Right ventricle myocardium inferior (tissue), 1 donor: Measurements from ENCODE around the gene FIGN. TPM values are rescaled to one million over a fixed set of nuclear protein-coding genes. Genes with fewer than 3 reads are reported as not detected.

Source experiments
- ATAC-seq: fragments of 200-7000 bp; cut with Tn5 transposase; one replicate; pipeline ENCODE4 v1.9.1; 2020; ENCODE audit warnings: mild to moderate bottlenecking, moderate library complexity
- DNase-seq: peaks from one replicate; pipeline ENCODE4 v3.0.0; 2021; ENCODE audit errors: missing footprints
- intact Hi-C: fragments of 100-400 bp; cut with DNase I; formaldehyde crosslinking; loops from one replicate; pipeline ENCODE4 v1.11.0; 2022
- total RNA-seq: library from RNA; stranded (reverse); fragmentation: NEBNext Ultra II Directional; extraction: Animal tissue kit (Norgen Biotek cat#: 25700); gene quantifications from one replicate; pipeline ENCODE4 v1.2.1, GENCODE V29; 2021
- donor health status: DM: no; HTN: yes; CAD: no; lungs with severe emphysema.

The FIGN gene
- total RNA-seq, 1 donor from 2014 or later, result 16.7 TPM

DNA sequence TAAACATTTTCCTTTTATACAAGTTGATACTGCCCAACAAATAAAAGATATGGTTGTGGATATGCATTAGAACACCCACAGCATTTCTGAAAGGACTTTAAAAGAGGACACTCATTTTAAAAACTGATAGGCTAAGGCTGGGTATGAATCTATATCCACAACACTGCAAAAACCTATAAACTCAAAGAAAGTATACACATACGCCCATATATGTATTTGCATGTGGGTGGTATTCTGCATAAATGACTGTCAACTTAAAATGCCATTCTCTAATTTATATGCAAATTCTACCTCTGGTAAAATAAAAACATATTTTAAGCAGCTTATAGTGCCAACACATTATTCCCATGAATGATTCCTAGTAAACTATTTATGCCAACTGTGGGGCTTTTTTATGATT, 20.1 kb downstream of the FIGN start:
- DNase-seq, result no peak
- no peak for ATAC-seq
- intact Hi-C loops, result no loop called here

DNA sequence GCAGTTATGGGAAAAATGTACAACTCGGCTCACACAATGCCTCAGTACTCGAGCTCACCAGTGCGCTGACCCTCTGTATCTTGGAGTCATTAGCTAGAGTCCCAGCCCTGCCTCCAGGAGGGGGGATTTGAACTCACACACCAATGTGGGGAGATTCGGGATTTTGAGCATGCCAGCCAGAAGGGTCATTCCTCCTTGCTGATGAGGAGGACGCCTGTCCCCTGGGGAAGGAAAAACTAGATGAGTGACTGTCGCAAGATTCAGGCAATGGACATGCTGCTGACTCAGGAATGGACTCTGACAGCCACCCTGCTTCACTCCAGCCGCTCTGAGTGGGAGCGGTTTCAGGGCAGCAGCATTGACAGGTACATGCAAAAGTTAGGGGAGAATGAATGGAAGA, 20.6 kb downstream of the FIGN start:
- no peak for DNase-seq
- ATAC-seq, result no peak
- intact Hi-C loops, result no loop called here

DNA sequence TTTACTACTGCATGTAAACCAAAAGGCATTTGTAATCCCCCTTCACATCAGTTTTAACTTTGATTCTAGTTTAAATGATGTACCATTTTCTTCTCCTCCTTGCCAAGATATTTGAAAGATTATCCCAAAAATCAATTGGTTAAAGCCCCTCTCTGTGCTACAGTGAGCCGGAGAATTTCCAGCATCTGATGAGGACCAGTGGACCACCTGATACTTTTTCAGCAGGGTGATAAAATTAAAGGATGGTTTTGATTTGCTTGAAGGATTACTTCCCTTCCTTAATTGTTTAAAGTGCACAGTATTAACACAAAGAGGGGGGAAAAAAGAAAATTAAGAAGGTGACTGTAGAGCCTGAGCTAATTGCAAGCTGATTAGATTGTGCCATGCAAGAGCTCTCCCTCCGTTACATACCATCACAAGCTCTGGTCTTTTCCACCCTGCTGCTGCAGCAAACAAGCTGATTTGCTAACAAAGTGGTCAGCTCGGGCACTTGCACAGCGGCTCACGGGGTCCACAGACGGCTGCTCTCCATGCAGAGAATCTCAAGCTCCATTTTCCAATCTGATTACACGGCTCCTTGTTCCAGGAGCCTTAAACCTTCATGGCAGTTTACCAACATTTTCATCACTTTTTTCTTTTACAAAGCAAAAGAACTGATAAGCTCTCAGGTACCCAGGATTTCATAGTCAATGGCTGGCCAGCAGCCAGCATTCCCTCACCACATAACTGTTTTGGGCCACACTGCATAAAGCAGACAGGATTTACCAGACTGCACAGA, 22.1 kb downstream of the FIGN start:
- no peak for DNase-seq
- intact Hi-C loops, result no loop called here
- ATAC-seq, result no peak

DNA sequence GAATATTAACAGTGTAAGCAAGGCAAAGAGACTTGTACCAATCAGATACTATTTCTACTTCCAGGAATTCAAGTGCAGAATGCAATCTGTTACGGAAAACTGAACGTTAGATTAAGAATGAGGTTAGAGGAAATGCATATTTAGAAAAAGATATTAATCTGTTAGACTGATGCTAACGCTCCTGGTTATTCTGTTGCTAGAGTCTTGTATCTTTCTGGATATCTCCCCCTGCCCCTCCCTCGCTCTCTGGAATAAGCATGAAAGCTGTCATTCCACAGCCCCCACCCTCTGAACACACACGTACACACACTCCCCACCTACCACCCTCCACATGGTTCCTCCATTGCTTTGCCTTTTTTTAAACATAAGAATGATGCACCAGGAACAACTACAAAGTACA, 24.1 kb downstream of the FIGN start:
- DNase-seq, result no peak
- intact Hi-C loops, result no loop called here
- ATAC-seq, result no peak

DNA sequence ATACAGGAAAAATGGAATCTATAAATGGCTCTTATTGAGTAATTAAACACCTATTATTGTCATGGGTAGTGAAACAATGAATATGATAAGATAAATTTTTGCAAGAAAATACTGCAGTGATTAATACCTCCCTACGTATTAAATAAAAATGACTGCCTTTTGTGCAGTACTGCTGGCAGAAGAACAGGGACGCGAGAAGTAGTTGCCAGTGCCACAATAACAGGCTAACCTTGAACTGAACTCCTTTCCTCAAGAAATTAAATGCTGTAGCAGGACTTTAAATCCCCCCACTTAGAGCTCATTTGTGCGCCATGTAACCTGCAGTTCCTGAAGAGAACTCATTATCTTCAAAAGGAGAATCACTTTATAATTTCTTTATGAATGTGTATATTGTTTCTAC, 24.6 kb downstream of the FIGN start:
- DNase-seq, result no peak
- intact Hi-C loops, result no loop called here
- ATAC-seq, result no peak

DNA sequence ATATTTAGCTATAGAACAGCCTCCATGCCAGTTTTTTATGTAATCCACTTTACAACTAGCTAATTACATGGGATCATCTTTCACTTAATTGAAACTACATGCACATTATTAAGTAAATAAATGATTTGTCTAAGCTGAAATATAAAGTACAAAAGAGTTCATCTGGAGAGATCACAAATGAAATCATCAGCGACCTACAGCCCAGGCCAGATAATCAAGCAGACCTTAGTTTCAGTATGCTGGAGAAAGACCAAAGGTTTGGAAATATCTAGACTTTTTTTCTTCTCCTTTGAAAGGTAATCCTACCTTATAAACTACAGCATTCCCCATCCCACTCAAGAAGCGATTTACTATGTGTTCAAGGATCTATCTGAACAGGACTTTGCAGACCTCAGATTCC, 26.5 kb downstream of the FIGN start:
- DNase-seq (no peak), ATAC-seq (no peak)
- intact Hi-C loops, result no loop called here

DNA sequence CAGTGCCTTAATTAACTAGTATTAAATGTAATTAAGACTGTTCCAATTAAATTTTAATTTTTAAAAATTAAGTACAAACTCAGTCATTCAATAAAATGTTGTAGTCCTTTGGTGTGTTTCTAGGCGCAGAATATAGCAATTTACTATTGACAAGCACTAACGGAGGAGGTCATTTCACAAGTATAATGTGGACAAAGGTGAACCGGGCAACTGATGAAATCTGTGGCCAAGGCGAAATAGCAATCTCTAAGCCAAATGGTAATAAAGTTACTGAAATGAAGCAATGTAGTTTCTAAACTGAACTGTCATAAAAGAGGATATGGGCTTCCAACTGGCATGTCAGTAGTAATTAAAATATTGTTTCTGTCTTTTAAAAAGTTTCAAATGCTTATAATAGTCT, 27.5 kb downstream of the FIGN start:
- intact Hi-C loops, result no loop called here
- no peak for ATAC-seq
- no peak for DNase-seq

DNA sequence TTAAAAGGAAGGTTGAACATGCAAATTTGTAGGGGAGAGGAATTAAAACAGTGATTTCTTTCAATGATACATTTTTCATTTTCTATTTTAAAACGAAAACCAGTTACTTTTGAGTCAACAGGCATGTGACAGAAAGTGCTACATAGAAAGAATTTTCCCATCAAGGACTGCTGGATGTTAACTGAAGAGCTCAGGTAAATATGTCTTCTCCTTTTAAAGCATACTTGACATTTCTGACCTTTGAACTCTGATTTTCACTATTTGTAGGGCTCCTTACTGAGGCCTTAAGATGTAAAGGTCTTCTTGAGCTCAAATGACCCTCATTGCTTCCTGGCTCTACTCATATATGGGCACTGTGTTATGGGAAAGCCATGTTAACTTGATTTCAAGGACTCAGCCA, 32.4 kb downstream of the FIGN start:
- ATAC-seq (no peak), DNase-seq (no peak)
- intact Hi-C loops, result no loop called here

DNA sequence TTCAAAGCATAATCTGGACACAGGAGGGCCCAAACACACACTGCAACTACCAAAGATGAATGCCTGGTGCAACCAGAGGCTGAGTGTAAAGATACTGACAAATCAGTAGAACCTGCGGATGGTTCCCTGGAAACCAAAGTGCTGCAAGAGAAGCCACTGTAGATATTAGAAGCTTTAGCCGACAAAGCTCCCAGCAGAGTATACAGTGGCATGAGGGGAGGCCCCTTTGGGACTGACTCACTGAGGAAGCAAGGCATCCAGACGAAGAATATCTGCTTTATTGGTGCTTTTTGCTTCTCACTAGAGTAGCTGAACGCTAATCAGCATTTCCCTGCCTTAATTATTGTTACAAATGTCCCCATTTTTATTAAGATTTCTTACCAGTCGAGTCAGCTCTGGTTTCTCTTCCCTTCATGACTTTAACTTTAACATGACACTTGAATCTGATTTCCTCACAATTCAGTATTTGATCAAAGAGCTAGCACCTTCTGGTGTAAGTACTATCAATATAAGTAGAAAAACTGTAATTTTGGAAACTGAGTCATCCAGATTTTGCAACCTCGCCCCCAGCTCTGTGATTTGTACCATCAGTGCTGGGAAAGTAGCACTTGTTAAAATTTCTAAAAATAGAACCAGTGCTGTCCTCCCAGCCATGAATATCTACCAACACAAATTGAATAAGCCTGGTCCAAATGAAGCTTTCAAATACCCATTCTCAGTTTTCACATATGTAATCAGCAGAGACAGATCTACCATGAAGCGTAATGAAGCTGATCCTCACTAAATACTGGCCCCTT, 34.2 kb downstream of the FIGN start:
- DNase-seq (no peak), ATAC-seq (no peak)
- intact Hi-C loops, result no loop called here

DNA sequence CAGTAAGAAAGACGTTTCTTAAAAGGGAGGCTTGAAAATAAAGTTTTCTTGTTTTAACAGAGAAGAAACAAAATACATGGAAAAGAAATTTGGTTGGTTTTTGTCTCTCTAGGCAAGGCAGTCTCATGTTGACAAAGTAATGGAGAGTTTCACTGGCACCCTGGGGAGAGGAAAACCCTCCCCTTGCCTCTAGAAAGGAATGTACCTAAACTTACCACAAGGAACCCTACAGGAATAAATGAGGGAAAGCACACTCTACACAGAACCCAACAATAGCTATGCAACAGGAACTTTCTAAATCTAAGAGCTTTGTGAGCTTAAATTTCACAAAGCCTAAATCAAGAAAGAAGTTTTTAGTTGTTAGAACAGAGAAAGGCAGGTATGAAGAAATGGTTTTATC, 37.0 kb downstream of the FIGN start:
- DNase-seq, result no peak
- intact Hi-C loops, result loop anchor here (5.0 kb wide), 1 partner anchor 42 kb away; no protein-coding TSS in a partner anchor
- peak; percentile 55 for ATAC-seq

DNA sequence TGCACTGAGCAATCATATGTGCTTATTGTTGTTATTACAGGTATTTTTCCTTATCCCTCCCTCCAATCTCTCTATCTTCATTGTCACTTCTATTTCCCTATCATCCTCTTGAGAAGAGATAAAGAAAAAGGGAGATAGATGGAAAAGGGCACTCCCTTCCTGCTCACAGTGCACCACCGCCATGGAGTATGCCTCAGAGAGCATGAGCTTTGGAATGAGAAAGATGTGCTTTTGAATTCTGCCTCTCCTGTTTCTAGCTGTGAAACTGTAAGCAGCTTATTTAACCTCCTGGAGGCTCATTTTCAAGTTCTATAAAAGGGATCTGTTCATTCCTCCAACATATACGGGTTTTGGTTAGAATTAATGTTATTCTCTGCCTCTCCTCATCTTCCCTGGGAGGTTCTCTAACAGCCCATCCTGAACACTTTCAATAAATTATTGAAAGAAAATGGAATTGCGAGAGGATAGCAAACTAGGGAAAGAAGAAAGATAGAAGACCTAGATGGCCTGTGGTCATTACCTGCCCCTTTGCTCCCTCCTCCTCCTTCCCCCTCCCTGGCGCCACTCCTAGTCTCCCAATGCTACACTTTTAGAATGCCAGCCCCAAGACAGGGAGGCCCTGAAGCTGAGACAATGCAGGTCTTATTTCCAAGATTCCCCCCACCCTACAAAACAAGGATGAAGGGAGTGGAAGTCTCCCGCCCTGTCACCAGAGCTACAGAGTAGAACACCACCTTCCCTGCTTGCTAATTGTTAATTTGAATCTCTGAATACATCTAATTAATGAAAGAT, 37.8 kb downstream of the FIGN start:
- intact Hi-C loops, result loop anchor here (5.0 kb wide), 1 partner anchor 41 kb away; no protein-coding TSS in a partner anchor
- ATAC-seq (peak; percentile 18), DNase-seq (no peak)

DNA sequence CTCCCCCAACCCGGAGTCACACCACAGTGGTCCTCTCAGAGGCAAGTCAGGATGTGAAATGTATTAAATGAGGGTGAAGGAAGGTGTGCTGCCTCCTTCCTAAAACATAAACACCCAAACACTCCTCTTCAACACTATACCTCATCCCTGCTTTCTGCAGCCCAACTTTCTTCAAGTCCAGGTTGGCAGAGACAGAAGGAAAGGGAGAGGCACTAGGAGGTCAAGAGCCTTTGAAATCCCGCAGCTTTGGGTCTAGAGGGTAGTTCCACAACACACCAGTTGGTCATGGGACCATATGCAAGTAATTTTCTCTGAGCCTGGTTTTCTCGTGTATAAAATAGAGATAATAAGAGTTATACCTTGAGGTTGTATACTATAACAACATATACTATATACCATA, 38.4 kb downstream of the FIGN start:
- intact Hi-C loops, result loop anchor here (5.0 kb wide), 1 partner anchor 40 kb away; no protein-coding TSS in a partner anchor
- no peak for ATAC-seq
- no peak for DNase-seq

DNA sequence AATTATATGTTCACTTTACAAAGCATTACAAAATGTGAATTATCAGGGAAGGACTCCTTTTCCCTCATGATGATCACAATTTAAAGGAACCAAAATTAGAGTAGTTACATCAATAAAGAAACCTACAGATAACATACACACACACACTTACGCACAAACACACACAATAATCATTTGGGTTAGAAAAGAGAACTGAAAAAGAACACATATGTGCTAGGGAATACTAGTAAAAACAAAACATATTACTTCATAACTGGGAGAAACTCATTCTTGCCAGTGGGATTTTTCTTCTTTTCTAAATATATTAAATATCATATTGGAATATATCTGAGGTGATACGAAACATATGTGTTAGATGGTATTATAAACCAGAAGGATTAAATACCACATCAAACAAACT, 42.3 kb downstream of the FIGN start:
- no peak for ATAC-seq
- intact Hi-C loops, result loop anchor here (5.0 kb wide), 1 partner anchor 1569 kb away; no protein-coding TSS in a partner anchor

DNA sequence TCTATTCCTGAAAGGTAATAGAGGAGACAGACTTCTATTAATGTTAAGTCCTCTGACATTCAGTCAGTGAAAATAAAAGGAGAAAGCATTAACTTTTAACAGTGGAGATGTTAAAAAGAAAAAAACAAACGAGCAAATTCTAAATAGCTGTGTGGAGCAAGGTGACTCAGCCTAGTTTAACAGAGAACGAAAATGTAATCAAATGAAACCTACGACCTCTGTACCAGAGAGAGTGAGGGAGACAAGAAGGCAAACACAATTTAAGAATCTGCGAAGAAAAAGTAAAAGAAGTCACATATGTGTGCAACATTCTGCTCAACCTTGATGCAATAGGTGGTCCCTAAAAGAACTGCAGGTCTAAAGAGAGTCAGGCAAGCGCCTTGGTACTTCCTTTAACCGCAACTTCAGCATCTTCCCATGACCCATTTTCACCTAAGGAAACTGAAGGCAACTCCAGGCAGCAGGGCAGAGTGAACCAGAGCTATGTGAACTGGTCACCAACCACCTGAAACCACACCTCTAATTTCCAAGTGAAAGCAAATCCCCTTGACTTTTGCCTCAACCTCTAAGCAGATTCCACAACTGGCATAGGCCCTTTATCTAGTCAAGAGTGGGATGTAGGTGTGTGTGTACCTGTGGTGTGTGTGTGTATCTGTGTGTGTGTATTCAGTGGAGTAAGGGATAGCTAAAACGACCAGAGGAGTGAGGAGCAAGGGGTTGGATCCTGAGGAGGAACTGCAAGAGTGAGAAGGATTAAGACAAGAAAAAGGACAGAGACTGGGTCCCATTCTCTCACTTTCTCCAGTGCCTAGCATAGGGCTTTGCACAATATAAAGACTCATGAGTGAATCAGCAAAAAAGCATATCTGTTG, 43.0 kb downstream of the FIGN start:
- ATAC-seq (no peak), DNase-seq (no peak)
- intact Hi-C loops, result loop anchor here (5.0 kb wide), 1 partner anchor 1569 kb away; no protein-coding TSS in a partner anchor

More for the DNA sequence above, 42.3 kb downstream of the FIGN start:
- no peak for DNase-seq

DNA sequence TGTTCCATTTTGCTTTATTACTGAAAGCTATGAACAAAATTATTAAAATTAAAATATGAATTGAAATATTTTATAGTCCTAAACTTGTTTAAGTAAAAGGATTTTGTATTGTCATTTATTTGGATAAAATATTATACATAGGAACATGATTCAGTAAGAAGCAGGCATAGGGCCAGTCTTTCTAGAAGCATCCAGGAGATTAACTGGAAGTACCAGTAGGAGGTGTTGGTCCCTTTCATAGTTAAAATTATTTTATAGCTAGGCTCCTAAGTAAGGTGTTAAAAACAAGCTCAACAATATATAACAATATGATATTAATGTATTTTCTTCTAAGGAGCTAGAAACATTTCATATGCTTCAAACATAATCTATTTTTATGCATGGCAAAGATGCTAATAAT, 43.7 kb downstream of the FIGN start:
- DNase-seq (no peak), ATAC-seq (no peak)
- intact Hi-C loops, result loop anchor here (5.0 kb wide), 1 partner anchor 1570 kb away; no protein-coding TSS in a partner anchor

DNA sequence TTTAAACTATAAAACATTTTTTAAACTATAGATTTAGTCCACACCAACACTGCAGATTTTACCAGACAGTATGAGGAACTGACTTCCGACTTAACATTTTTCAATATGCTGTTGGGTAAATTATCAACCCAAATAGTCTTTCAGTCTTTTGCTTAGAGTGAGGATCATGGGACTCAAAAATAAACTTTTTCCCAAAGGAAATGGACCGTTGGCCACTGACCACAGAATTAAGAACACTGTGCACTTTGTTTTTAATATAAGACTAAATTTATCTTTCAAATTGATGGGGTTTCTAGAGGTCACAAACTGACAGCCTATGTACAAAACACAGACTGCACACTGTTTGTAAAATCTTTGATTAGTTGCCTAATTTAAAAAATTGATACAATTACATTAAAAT, 44.9 kb downstream of the FIGN start:
- no peak for DNase-seq
- intact Hi-C loops, result loop anchor here (5.0 kb wide), 1 partner anchor 1571 kb away; no protein-coding TSS in a partner anchor
- ATAC-seq, result peak; percentile 48

DNA sequence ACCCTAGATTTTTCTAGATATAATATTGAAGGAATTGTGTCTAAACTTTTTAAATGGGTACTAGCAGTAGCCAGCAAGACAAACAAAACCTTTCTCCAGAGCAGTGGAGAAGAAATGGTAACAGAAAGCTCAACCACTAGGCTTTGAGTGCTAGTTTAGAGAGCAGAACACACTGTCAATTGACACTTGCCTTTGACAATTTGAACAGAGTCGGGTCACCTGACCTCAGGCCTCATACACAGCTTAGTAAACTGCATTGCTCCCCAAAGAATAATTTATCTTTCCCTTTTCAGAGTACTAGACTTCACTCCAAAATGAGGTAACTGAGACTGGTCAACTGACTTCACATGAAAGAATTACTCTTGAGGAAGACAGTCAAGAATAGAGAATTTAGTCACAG, 48.6 kb downstream of the FIGN start:
- intact Hi-C loops, result no loop called here
- peak; percentile 53 for ATAC-seq
- DNase-seq, result no peak

DNA sequence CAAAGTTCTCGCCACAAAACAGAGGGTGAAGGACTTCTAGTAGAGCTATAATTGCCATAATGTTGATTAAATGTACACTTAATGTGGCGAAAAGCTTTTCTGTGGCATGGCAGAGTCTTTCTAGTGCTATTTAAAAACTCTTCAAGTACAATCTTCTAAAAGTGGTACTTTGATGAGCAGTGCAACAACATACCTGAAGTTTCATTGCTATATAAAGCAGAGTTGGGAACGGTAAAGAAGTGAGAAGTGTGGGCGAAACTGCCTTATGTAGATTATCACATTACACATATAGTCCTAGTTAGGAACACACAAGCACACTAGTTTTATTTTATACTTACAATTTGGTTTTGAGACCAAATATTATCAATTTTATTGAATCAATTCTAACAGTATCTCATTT, 49.5 kb downstream of the FIGN start:
- no peak for DNase-seq
- no peak for ATAC-seq
- intact Hi-C loops, result no loop called here
